ENCODE measurements around the gene SLC4A7.
A peak's percentile ranks its signal among the peaks of the same experiment; 100 is the strongest.
"Not testable (repeated sequence)": the region's sequence is repeated elsewhere in the genome, so short reads cannot be mapped to it uniquely, and the experiment has no call there.

Gene SLC4A7

DNA sequence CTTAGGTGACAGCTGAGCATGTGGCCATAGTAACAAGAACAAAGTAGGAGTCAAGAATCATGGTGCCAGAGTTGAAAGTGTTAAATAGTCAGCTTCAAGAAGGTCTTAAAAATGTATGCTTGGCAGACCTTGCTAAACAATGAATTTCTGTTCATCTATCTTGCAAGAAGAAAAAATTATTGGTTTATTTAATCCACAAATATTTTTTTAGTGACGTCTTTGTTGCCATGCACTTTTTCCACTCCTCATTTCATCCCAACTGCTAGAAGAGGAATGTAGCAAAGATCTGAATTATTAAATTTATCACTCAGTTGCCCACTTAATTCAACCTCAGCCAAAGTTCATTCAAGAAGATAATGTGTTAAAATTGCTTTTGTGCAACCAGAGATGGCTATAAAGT lies 3.2 kb upstream of the SLC4A7 start:
- DNase-seq (ENCODE audit: low spot score), result no peak

DNA sequence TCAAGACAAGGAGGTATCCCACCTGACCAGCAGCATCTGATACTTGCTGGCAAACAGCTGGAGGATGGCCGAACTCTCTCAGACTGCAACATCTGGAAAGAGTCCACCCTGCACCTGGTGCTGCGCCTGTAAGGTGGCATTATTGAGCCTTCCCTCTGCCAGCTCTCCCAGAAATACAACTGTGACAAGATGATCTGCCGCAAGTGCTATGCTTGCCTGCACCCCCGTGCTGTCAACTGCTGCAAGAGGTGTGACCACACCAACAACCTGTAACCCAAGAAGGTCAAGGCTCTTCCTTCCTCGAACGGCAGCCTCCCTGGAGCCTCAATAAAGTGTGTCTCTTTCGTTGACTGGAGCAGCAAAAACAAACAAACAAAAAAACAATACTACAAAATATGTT lies 2.2 kb upstream of the SLC4A7 start:
- no peak for DNase-seq (ENCODE audit: low spot score)

DNA sequence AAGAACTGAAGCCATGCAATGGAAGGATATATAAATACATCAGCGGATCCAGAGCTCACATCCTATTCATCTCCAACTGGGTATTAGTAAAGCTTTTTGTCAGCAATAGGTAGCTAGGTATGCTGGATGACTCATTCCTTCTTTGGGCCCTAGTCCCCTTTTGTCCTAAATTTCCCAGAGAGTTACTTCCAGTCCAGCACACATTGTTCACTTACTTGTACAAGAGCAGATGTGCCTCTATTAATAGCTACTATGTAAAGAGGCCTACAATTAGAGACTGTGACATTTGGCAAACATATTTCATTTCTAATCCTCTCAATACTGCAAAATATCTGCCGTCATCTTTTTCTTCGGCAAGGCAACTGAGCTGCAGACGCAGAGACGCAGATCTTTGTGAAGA lies 1.7 kb upstream of the SLC4A7 start:
- no peak for DNase-seq (ENCODE audit: low spot score)

DNA sequence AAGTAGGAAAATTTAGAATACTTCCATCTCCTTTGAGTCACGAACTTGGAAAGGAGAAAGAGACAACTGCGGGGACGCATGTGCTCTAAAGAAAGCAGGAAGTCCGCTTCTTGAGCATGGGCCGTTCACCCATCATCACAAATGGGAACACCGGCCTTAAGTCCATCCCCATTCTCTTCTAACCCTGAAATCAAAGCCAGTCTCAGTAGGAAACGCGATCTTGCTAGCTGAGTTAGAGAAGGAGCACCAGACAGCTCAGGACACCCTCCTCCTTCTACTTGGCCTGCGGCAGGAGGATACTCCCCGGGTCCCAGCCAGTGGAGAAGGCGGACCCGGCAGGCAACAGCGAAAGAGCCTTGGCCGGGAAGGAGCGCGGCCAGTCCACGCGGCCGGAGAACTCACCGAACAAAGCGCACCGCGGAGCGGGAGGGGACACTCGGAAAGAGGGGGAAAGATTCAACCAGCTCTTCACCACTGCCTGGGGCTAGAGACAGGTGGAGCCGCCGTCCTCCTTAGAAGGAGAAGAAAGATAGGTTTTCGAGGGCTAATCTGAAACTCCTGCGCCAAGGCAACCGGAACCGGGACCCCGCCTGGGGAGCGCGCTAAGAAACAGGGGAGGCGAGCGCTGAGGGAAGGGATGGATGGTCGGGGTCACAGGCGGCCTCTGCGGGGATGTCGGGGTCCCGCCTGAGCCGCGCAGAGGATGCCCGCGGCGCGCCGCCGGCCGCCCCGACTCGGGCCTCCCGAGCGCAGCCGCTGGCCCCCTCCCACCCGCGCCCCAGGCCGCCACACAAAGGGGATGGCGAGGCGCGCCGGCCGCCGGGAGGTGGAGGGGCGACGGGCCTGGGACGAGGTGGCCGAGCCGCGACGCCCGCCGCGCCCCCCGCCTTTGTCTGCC lies 818 bp downstream of the SLC4A7 start:
- peak; percentile 69 for DNase-seq (ENCODE audit: low spot score)

DNA sequence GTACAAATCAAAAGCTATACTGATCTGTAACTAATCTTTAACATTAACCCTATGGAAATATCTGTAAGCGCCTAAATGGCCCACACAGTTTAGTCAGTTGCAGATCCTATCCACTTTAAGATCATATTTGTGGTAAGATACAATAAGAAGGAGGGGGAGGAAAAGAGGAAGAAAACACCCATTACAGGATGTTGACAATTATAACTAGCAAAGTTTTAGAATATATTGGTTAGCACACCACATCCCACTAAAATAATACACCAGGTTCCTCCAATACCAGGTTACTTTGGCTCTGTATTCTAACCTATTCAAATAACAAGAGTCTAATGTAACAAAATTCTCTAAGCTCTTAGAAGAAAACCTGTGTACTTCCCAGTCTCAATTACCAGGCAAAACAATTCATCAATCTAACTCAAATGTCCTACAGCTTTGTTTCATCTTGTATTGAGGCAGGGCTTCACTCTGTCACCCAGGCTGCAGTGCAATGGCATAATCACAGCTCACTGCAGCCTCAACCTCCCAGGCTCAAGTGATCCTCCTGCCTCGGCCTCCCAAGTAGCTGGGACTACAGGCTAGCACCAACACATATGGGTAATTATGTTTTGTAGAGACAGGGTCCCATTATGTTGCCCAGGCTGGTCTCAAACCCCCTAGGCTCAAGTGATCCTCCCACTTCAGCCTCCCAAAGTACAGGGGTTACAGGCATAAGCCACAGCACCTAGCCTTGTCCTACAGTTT lies 4.2 kb downstream of the SLC4A7 start:
- no peak for DNase-seq (ENCODE audit: low spot score)

DNA sequence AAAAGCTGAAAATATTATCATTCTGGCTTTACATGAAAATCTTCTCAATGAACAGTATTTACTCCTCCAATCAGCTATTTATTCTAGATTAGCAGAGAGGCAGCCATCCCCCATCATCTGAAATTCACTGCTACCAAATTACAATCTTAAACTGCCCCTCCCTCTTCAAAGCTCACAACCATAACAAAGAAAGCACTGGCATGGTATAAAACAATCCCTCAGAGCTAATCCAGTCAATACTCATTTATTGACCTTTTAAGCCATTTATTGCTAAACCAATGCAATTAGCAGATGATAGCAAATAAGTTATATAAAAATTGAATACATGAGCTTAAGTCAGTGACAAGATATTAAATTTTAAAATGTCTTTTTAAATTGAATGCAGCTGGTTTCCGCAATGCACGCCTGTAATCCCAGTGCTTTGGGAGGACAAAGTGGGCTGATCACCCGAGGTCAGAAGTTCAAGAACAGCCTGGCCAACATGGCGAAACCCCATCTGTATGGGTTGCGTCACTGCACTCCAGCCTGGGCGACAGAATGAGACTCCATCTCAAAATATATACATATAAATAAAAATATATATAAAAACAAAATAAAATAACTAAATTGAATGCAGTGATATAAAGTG lies 12.1 kb downstream of the SLC4A7 start:
- no peak for DNase-seq (ENCODE audit: low spot score)

DNA sequence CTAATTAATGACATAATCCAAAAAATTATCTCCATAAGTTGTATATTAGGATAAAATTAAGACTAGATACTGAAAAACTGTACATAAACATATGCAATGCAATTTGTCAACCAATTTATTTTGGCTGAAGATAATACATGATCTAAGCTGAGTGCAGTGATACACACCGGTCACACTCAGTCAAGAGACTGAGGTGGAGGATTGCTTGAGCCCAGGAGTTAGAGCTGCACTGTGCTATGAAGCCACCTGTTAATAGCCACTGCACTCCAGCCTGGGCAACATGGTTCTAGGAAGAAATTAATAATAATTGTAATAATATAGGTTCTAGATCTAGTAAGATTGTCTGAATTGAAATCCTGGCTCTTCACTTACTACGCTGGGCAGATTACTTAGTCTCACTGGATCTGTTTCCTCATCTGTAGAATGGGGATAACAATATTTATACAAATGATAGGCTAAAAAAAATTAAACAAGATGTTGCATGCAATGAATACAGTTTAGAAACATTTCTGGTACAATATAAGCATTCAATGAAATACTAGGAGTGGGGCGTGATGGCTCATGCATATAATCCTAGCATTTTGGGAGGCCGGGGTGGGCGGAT lies 15.8 kb downstream of the SLC4A7 start:
- no peak for DNase-seq (ENCODE audit: low spot score)

DNA sequence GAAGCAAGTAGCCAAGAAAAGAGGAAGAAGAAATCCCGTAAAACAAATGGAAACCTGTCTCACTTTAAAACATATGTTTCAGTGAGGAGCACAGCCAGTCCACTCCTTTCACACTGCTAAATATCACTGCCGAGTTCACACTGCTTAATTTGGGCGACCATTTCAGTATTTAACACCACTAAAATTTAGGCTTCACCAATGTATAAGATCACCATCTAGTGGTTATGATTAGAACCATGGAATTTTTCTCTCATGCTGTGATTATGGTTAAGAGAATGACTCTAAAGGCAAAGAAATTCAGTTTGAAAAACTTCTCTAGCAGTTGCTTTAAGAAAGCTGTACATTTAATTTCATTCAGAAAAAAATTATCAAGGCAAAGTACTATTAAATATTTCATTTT lies 16.6 kb downstream of the SLC4A7 start:
- DNase-seq (ENCODE audit: low spot score), result peak; percentile 47

DNA sequence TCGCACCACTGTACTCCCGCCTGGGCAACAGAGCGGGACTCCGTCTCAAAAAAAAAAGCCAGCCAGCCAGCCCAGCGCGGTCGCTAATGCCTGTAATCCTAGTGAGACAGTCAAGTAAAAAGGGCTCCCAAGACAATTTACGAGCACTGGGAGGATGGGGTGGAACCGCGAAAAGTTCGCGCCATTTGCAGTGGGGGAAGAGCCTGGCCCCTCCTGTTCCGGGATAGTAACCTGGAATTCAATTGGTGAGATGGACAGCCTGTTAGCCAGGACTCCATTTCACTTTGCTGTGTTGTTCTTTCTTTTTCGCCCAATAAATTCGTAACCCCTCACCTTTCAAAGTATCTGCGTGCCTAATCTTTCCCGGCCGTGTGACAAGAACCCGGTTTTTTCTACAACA lies 19.5 kb downstream of the SLC4A7 start:
- DNase-seq (ENCODE audit: low spot score), result no peak

DNA sequence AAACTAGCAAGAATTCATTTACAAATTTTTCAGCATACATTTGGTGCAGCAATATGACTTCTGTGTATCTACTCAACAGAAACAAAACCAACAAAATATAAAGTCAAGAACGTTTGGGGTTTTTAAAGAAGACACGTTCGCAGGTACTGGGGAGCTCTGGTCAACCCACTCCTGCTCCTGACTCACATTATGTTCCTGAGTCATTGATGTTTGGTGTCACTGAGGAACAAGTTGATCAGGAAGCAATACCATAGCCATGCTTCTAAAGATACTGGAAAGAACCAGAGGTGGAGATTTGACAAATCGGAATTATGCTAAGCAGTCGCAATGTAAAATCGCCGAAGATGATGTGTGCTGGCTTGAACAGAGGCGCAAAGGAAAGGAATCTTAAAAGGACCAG lies 22.0 kb downstream of the SLC4A7 start:
- no peak for DNase-seq (ENCODE audit: low spot score)

DNA sequence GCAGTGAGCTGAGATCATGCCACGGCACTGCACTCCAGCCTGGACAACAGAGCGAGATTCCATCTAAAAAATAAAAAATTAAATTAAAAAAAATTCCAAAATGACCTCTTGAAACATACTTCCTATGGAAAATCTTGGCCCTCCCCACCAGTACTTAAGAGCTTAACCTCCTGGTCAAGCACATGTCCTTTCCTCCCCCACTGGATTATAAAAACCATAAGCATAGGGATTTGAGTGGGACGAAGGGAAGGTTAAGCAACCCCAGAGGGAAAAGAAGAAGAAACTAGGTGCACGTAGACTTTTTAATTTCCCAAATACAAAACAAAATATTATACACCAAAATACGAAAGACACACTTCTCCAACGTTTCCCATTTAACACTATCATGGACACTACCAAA lies 25.3 kb downstream of the SLC4A7 start:
- no peak for DNase-seq (ENCODE audit: low spot score)

DNA sequence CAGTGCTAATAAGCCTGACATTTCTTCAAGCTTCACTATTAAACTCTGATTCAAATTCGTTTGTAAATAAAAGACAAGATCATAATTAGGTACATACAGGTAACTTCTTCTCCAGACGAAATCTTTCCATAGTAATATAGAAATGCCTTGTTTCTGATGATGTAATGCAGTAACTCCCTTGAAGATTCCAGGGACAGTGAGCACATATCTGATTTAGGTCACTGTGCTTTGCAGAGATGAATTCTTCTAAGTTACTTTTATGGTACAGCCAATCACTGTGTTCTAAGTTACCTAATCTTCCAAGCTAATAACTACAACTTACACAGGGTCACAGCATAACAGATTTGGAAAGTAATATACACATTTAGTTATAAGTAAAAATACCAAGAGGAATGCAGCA lies 27.6 kb downstream of the SLC4A7 start:
- DNase-seq (ENCODE audit: low spot score), result no peak

DNA sequence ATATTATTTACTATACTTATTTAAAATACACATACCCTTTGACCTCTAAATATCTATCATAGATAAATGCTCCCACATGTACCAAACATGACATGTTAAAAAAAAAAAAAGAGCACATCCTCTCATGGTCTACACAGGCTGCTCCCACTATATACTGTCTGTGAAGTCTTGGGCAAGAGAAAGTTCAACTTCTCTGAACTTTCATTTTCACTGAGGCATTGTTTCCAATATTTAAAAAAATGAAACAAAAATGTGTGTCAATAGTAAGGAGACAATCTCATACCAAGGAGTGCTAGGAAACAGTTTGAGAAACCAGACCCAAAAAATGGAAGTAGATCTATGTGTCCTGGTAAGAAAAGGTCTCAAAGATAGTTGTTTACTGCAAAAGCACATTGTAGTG lies 29.3 kb downstream of the SLC4A7 start:
- DNase-seq (ENCODE audit: low spot score), result no peak

DNA sequence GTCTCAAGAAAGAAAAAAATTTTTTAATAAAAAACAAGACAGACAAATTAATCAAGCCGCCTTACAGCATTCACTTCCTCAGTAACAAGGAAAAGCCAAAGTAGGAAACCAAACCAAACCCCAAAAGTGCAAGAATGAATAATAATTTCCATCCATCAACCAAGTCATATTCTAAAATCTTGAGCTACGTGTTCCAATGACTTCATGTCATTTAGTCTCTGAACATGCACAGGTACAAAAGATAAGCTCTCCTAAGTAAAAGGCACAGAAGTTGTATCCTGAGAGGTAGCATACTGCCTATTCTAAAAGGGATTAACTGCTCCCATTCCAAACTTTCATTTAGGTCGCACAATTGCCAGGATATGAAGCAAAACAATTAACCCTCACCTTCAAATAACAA lies 29.7 kb downstream of the SLC4A7 start:
- DNase-seq (ENCODE audit: low spot score), result no peak

DNA sequence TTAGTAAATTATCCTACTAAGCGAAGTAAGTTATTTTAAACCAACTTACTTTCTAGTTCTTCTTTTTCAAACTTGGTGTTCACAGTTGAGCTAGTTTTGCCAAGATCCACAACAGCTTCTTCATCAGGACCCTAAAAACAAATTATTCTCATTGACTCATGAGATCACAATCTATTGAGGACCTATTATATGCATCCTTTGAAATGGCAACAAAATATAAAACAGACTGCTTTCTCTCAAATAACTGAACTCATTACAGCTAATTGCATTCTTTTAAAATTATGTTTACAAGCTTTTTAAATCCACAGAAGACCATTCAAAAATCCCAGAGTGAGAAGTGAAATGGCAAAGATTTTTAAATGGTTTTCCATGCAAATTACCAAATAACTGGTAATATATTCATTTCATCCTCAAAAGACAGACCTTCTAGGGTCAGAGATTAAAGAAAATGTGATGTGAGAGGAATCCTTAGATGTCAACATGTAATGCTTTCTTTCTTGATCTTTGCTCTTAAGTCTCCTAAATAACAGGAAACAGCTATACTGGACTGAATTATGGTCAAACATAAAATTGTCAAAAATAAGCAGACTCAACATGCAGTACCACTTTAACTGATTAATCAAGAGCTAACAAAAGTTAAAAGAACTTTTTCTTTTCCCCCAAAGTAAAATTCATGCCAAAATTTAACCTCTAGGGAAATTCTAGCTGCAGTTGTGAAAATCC lies 31.7 kb downstream of the SLC4A7 start:
- no peak for DNase-seq (ENCODE audit: low spot score)

DNA sequence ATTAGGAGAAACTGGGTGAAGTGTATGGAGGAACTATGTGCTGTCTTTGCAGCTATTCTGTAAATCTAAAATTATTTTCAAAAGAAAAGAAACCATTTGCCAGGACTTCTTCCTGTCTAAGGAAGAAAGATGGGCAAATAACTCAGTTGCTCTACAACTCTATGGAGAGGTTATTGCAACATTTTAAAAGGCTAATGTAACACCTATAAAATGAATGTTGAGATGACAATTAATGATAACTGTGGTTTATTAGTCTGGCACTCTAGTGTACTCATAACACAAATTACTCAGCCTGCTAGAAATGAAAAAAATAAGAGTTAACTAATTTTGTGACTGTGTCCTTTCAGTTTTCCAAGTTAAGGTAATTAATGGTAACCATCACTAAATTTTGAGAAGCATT lies 32.3 kb downstream of the SLC4A7 start:
- no peak for DNase-seq (ENCODE audit: low spot score)

DNA sequence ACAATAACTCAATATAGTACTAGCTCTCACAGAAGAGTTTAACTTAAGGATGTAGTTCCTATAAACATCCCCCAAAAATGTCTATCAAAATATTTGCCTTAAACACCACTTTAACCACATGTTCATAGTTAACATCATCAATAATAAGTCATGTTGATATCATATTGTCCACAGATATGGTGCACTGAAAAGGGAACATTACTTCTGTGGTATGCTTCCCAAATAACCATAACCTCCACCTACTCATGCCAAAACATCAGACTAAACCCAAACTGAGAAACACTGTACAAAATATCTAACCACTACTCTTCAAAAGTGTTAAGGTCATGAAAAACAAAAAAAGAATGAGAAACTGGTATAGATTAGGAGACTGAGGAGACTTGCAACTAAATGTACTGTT lies 32.9 kb downstream of the SLC4A7 start:
- no peak for DNase-seq (ENCODE audit: low spot score)

DNA sequence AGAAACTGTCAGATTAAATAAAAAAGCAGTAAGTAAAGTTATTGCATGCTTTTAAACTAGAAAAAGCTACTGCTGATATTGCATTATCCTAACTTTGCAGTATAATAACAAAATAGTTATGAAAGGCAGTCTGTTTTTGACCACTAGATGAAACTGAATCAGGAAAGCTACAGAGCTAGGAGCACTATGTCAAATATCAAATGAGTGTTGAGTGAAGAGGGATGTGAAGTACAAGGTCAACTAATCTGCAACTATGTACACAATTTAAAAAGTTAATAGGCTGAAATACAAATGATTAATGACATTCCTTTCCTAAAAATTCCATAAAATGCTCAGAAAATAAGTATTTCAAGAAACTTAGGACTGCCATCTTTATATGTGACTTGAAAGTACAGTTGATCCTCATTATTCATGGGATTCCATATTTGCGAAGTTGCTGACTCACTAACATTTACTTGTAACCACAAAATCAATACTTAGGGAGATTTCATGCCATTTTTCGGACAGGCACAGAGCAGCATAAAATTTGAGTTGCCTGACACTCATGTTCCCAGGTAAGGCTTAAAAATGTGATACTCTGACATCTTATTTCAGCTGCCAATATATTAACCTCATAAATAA lies 34.5 kb downstream of the SLC4A7 start:
- DNase-seq (ENCODE audit: low spot score), result no peak

DNA sequence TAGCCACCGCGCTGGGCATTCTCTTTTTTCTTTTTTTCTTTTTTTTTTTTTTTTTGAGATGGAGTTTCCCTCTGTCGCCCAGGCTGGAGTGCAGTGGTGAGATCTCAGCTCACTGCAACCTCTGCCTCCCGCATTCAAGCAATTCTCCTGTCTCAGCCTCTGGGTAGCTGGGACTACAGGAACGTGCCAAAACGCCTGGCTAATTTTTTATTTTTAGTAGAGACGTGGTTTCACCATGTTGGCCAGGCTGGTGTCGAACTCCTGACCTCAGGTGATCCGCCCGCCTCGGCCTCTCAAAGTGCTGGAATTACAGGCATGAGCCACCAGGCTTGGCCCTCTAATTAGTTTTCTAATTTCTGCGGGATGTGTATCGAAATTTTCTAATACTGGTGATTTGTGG lies 41.2 kb downstream of the SLC4A7 start:
- DNase-seq (ENCODE audit: low spot score), result not testable (repeated sequence)

DNA sequence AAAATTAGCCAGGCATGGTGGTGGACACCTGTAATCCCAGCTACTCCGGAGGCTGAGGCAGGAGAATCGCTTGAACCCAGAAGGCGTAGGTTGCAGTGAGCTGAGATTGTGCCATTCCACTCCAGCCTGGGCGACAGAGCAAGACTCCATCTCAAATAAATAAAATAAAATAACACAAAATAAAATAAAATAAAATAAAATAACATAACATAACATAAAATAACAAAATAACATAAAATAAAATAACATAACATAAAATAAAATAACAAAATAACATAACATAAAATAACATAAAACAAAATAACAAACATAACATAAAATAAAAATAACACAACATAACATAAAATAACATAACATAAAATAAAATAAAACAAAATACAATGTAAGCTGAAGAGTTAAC lies 45.8 kb downstream of the SLC4A7 start:
- DNase-seq (ENCODE audit: low spot score), result not testable (repeated sequence)

DNA sequence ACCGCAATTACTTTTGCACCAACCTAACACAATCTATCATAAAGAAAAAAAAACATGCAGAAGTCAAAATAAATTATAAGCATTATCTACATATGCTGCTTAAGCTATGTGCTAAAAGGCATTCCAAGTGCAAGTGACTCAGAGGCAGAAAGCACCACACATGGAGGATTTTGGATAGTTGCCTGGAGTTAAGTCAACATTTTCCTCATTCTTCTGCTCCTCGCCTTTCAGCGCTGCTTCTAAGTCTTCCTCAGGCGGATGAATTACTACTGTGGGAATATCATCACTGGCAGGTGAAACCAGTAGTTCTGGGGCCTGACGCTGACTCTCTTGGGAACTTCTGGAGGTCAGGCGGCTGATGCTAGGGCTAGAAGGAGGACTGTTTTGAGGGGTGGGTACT lies 53.1 kb downstream of the SLC4A7 start:
- no peak for DNase-seq (ENCODE audit: low spot score)

DNA sequence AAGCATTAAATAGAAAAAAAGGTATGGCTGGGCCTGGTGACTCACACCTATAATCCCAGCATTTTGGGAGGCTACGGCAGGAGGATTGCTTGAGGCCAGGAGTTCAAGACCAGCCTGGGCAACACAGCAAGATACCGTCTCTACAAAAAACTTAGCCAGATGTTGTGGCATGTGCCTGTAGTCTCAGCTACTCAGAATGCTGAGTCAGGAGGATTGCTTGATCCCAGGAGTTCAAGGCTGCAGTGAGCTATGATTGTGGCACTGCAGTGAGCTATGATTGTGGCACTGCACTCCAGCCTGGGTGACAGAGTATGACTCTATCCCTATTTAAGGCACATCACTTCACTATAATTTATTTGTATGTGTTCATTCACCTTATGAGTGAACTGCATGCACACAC lies 54.3 kb downstream of the SLC4A7 start:
- DNase-seq (ENCODE audit: low spot score), result no peak

Data from cerebellar cortex (tissue), 1 donor.